HCT116 (cell line): ENCODE data around the gene PI16. TPM values are rescaled to one million over a fixed set of nuclear protein-coding genes. Genes with fewer than 3 reads are reported as not detected.

ENCODE experiments used
- ATAC-seq: fragments of 200-7000 bp; cut with Tn5 transposase; 2 replicates; pipeline ENCODE4 v1.9.1; 2020; ENCODE audit warnings: mild to moderate bottlenecking, moderate library complexity
- BruUV-seq: library from RNA; stranded (reverse); fragments of 400-500 nt; replicated peaks from 2 replicates; lab custom pipeline; 2021; lab: Mats Ljungman, UMichigan
- CTCF ChIA-PET: fragments of 300-600 bp; sonication (Branson Sonifier 250); formaldehyde crosslinking; loops from one replicate; lab custom pipeline; 2021; ENCODE audit warnings: antibody characterized with exemption; lab: Charles Lee
- POLR2A ChIA-PET: fragments of 300-600, 350-600 bp; sonication (Branson Sonifier 250); formaldehyde crosslinking; loops from one replicate; lab custom pipeline; 2021; ENCODE audit warnings: antibody characterized with exemption; lab: Charles Lee
- RAD21 ChIA-PET, 2 experiments: fragments of 300-600 bp; sonication (Branson Sonifier 250); formaldehyde crosslinking; loops; one replicate each; lab custom pipeline; 2023; ENCODE audit warnings: low total read pairs in 2 of 2; ENCODE audit not compliant: uncharacterized antibody in 2 of 2, unreplicated experiment in 2 of 2, low non-redundant PET in 1 of 2; lab: Charles Lee
- DNase-seq: peaks from one replicate; pipeline ENCODE4 v3.0.0-alpha.2; 2010; ENCODE audit warnings: low read depth, low spot score
- H2AFZ ChIP-seq: fragments of 200-600 bp; shearing (Covaris generic), sonication (generic); 2 replicates; pipeline ENCODE4 v1.6.1; 2017; ENCODE audit warnings: low read depth, mixed run types, mixed read lengths, antibody characterized with exemption, low read length; ENCODE audit not compliant: poor library complexity, severe bottlenecking
- H3K27ac ChIP-seq: 2 replicates; pipeline ENCODE4 v1.5.1; 2012; ENCODE audit warnings: low read depth, low read length
- H3K27me3 ChIP-seq: fragments of 200-600 bp; sonication (generic); 2 replicates; pipeline ENCODE4 v1.6.1; 2016; ENCODE audit warnings: mixed run types, low read length, mixed read lengths; ENCODE audit not compliant: insufficient read depth
- H3K36me3 ChIP-seq, 2 experiments: fragments of 200-500 bp in 1 of 2; fragments of 200-600 bp in 1 of 2; sonication (Bioruptor generic) in 1 of 2; sonication (generic) in 1 of 2; 2 replicates each; pipeline versions ENCODE4 v1.5.1 to v1.6.1; 2014 to 2016; ENCODE audit warnings: low read length in 2 of 2, inconsistent platforms in 1 of 2, mixed read lengths in 1 of 2, mixed run types in 1 of 2; ENCODE audit not compliant: insufficient read depth in 2 of 2, control insufficient read depth in 1 of 2
- H3K4me1 ChIP-seq, 2 experiments: fragments of 200-600 bp in 1 of 2; sonication (generic) in 1 of 2; 2 replicates each; pipeline versions ENCODE4 v1.5.1 to v1.6.1; 2012 to 2017; ENCODE audit warnings: low read length in 2 of 2, inconsistent platforms in 1 of 2, mild to moderate bottlenecking in 1 of 2, mixed read lengths in 1 of 2, mixed run types in 1 of 2, moderate library complexity in 1 of 2; ENCODE audit not compliant: insufficient read depth in 2 of 2, control insufficient read depth in 1 of 2
- H3K4me2 ChIP-seq: fragments of 200-600 bp; sonication (generic); 2 replicates; pipeline ENCODE4 v1.6.1; 2017; ENCODE audit warnings: mixed run types, low read length, mixed read lengths
- H3K4me3 ChIP-seq, 2 experiments: fragments of 200-600 bp in 1 of 2; sonication (generic) in 1 of 2; replicated peaks in 1 of 2; 2 replicates each; pipeline ENCODE4 v1.5.1; 2011 to 2016; ENCODE audit warnings: low read length in 2 of 2, control low read depth in 1 of 2, low read depth in 1 of 2, mild to moderate bottlenecking in 1 of 2, mixed read lengths in 1 of 2, mixed run types in 1 of 2
- H3K79me2 ChIP-seq: fragments of 200-600 bp; sonication (generic); 2 replicates; pipeline ENCODE4 v1.6.1; 2017; ENCODE audit warnings: mild to moderate bottlenecking, mixed run types, low read length, moderate library complexity, mixed read lengths; ENCODE audit not compliant: insufficient read depth
- H3K9ac ChIP-seq: fragments of 200-600 bp; sonication (generic); 2 replicates; pipeline ENCODE4 v1.6.1; 2016; ENCODE audit warnings: low read length, mixed read lengths
- H3K9me2 ChIP-seq: fragments of 200-600 bp; sonication (generic), shearing (Covaris generic); 2 replicates; pipeline ENCODE4 v1.6.1; 2017; ENCODE audit warnings: mixed run types, mild to moderate bottlenecking, moderate library complexity; ENCODE audit not compliant: insufficient read depth
- H3K9me3 ChIP-seq, 2 experiments: fragments of 200-500 bp in 1 of 2; fragments of 200-600 bp in 1 of 2; sonication (Bioruptor generic) in 1 of 2; sonication (generic) in 1 of 2; 2 replicates each; pipeline ENCODE4 v1.6.1; 2014 to 2017; ENCODE audit warnings: low read length in 2 of 2, mixed read lengths in 2 of 2, inconsistent platforms in 1 of 2, low read depth in 1 of 2, mild to moderate bottlenecking in 1 of 2, mixed run types in 1 of 2, moderate library complexity in 1 of 2; ENCODE audit not compliant: control insufficient read depth in 1 of 2, insufficient read depth in 1 of 2
- H4K20me1 ChIP-seq: fragments of 200-600 bp; sonication (generic), shearing (Covaris generic); 2 replicates; pipeline ENCODE4 v1.6.1; 2017; ENCODE audit warnings: mixed run types, mild to moderate bottlenecking, moderate library complexity; ENCODE audit not compliant: insufficient read depth
- ATF3 ChIP-seq: IDR thresholded peaks from 2 replicates; pipeline ENCODE4 v1.6.1; 2012
- EZH2 ChIP-seq: fragments of 200-600 bp; sonication (generic); IDR thresholded peaks from 2 replicates; pipeline ENCODE4 v1.6.1; 2017; ENCODE audit warnings: antibody characterized with exemption, mixed run types
- REST ChIP-seq: IDR thresholded peaks from 2 replicates; pipeline ENCODE4 v1.6.1; 2012; ENCODE audit warnings: low read depth
- SP1 ChIP-seq: IDR thresholded peaks from 2 replicates; pipeline ENCODE4 v1.6.1; 2012; ENCODE audit warnings: low read depth
- YY1 ChIP-seq: IDR thresholded peaks from 2 replicates; pipeline ENCODE4 v1.6.1; 2011; ENCODE audit warnings: low read length, low read depth, moderate library complexity, mild to moderate bottlenecking; ENCODE audit not compliant: insufficient replicate concordance; ENCODE audit errors: extremely low read depth
- ZBTB33 ChIP-seq: IDR thresholded peaks from 2 replicates; pipeline ENCODE4 v1.6.1; 2011; ENCODE audit warnings: mild to moderate bottlenecking, low read length, moderate library complexity; ENCODE audit not compliant: insufficient replicate concordance; ENCODE audit errors: extremely low read depth
- intact Hi-C: fragments of 100-400 bp; cut with micrococcal nuclease; formaldehyde crosslinking; loops from 2 replicates; pipeline ENCODE4 v1.10.0; 2022
- total RNA-seq: library from RNA; stranded (reverse); gene quantifications from one replicate; pipeline ENCODE4 v1.2.1, GENCODE V29; 2021; ENCODE audit not compliant: unreplicated experiment

The PI16 gene
- total RNA-seq, 1 experiment from 2014 or later: 0.59 TPM

- H3K9ac ChIP-seq: no peak overlapping the region
- ChIA-PET POLR2A (no interaction called here), RAD21 (no interaction called here), CTCF (no interaction called here)
- no TSS peak for BruUV-seq
- H3K4me3 ChIP-seq: no peak overlapping the region
- intact Hi-C loops: no loop called here
- H3K9me2 ChIP-seq: no peaks in the 10 kb centered on the region
- H3K27ac ChIP-seq: no peak overlapping the region
- no peak overlapping the region for H2AFZ ChIP-seq
- no peaks in the 10 kb centered on the region for H3K9me3 ChIP-seq
- no peaks in the 10 kb centered on the region for H3K27me3 ChIP-seq
- H3K4me1 ChIP-seq: peaks cover 3 to 8% of the 10 kb centered on the region in 2 experiments; a peak in 3 of 4 replicates
- no peak overlapping the region for H3K4me2 ChIP-seq
- H4K20me1 ChIP-seq: no peaks in the 10 kb centered on the region
- ATAC-seq (no peak), DNase-seq (no peak)
- H3K36me3 ChIP-seq: 0 out of 4 replicates have a peak, but pooled peaks cover 0 to 2% of the 10 kb centered on the region in 2 experiments
- no peaks in the 10 kb centered on the region for H3K79me2 ChIP-seq
- TF ChIP-seq ZBTB33: no peak
- TF ChIP-seq ATF3: no peak
- TF ChIP-seq SP1: no peak
- no peak for TF ChIP-seq REST
- TF ChIP-seq YY1: no peak
- TF ChIP-seq EZH2: no peak
These were observed 26.0 kb upstream of the PI16 start for GRCh38 chr6:36928547-36928918.
